ENCODE results near the gene CEP104. TPM values are rescaled to one million over a fixed set of nuclear protein-coding genes. Genes with fewer than 3 reads are reported as not detected.

The CEP104 gene
- total and polyA plus RNA-seq, 8 donors, result 32.5 to 49.5 (median 35.3) TPM

DNA sequence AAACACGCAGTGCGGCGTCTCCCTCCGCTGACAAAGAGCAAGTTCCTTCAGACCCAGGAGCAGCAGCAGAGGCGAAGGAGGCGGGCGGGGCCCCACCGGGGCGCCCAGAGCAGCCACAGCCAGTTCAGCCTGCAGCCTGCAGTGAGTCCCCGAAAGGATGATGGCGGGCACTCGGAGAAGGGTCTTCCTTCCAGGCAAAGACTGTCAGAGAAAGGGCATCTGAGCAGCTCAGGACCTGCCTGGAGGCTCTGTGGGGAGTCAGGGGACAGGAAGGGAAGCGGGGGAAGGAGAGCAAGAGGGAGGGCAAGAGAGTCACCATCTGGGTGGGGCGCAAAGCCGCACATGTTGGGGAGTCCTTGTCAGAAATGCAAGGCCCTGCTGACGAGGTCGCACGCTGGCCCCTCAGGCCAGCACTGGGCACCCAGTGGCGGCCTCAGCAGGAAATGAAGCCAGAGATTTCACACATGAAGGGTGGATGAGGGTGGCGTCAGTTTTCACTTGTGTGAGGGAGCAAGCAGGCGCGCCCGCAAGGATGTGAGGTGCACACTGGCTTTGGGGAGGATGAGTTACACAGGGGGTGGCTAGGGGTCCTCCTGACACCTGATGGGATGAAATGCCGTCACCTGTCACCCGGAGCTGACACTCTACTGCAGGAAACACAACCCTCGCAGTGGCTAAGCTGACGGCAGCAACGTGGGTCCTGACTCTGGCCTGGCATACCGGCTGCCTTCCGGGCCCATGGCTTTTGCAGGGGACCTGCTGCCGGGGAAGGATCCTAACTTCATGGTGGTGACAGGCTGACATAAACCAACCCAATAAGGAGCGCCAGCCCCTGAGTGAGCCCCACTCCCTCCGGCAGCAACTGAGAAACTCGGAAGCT, 67.3 kb downstream of the CEP104 start:
- ATAC-seq (no peak), DNase-seq (peak in 1 of 4 donors; percentile 49)
- no peaks in the 10 kb centered on the region for H3K9me3 ChIP-seq
- intact Hi-C loops (cut with DNase I), result no loop called here
- H3K27me3 ChIP-seq, result no peaks in the 10 kb centered on the region
- H3K4me3 ChIP-seq, result no peak overlapping the region
- TF ChIP-seq, protein P1, sequence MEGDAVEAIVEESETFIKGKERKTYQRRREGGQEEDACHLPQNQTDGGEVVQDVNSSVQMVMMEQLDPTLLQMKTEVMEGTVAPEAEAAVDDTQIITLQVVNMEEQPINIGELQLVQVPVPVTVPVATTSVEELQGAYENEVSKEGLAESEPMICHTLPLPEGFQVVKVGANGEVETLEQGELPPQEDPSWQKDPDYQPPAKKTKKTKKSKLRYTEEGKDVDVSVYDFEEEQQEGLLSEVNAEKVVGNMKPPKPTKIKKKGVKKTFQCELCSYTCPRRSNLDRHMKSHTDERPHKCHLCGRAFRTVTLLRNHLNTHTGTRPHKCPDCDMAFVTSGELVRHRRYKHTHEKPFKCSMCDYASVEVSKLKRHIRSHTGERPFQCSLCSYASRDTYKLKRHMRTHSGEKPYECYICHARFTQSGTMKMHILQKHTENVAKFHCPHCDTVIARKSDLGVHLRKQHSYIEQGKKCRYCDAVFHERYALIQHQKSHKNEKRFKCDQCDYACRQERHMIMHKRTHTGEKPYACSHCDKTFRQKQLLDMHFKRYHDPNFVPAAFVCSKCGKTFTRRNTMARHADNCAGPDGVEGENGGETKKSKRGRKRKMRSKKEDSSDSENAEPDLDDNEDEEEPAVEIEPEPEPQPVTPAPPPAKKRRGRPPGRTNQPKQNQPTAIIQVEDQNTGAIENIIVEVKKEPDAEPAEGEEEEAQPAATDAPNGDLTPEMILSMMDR (IDR thresholded peaks at IDR 0.05), result no peak
- H3K36me3 ChIP-seq, result peaks cover 0 to 50% of the 10 kb centered on the region in 2 donors
- H3K4me1 ChIP-seq, result peaks cover 14 to 29% of the 10 kb centered on the region in 2 donors
- no peak overlapping the region for H3K27ac ChIP-seq

DNA sequence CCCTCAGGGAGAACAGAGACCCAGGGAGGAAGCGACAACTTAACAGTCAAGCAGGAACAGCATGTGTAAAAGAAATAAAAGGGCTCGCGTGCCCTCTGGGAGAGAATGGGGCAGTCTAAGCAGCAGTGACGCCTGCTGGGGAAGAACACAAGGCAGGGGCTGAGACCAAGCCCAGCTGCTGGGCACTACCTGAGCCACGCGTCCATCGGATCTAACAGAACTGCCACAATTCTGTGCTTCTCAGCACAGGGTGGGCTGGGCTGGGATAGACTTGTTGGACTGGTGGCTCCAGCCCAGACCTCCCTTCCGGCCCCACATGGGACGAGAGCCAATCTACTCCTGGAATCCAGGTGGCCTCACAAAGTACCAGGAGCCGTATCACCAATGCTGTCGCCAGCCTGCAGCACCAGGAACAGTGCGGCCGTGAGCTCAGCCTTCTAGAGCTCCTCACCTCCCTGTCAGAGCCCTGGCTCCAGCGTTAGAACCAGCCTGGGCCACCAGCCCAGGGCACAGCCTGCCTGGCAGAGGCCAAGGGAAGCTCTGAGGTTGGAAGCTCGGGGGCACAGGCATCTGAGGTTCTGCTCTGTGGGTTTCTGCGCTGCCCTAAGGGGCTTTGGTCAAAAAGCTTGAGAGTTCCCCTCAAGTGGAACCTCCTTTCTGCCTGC, 68.1 kb downstream of the CEP104 start:
- no peak overlapping the region for H3K27ac ChIP-seq
- peaks cover 7 to 21% of the 10 kb centered on the region in 2 donors for H3K4me1 ChIP-seq
- DNase-seq (peak in 1 of 4 donors; percentile 58), ATAC-seq (no peak)
- H3K36me3 ChIP-seq, result peaks cover 0 to 57% of the 10 kb centered on the region in 2 donors
- TF ChIP-seq, protein P1 (IDR thresholded peaks at IDR 0.05), result no peak
- intact Hi-C loops (cut with DNase I), result no loop called here
- no peaks in the 10 kb centered on the region for H3K27me3 ChIP-seq
- H3K9me3 ChIP-seq, result no peaks in the 10 kb centered on the region
- H3K4me3 ChIP-seq, result no peak overlapping the region

DNA sequence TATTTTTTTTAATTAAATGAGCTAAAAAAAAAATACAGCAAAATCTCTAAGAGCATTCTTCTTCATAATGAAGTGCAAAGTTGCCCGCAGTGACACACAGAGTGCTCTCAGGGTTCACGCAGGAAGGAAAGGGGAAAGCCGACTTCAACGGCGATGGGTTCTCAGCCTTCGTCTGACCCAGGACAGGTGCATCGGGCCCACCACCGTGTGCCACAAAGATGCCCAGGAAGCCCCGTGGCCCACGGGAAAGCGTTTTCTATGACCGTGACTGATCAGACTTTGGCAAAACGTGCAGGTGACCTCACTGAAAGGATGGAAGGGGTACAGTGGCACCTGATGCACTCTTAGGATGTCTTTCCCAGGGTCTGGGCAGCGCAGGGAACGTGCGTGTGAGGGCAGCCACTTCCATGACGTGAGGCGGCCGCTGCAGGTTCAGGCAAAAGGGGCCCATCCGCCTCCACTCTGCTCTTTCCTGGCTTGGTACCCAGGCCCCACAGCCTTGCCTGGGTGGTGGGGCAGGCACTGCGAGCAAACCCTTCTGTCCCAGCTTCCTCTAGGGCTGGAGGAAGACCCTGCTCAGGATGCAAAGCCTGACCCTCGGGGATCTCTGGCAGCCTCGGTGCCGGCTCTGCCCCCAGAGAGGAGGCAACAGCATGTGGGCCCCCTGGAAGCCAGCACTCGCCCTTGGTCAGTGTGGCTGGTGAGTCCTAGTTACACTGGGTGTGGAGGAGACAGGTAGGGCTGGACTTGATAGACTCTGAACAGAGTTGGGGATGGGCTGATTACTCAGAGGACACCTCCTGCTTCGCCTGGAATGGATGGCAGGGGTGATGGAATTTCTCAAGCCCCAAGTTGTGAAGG, 69.0 kb downstream of the CEP104 start:
- Histone ChIP-seq H3K27ac (no peak overlapping the region), H3K9me3 (no peaks in the 10 kb centered on the region), H3K27me3 (no peaks in the 10 kb centered on the region), H3K4me3 (no peak overlapping the region), H3K36me3 (peaks cover 0 to 67% of the 10 kb centered on the region in 2 donors), H3K4me1 (peaks cover 0 to 12% of the 10 kb centered on the region in 2 donors)
- intact Hi-C loops (cut with DNase I), result no loop called here
- ATAC-seq, result no peak
- DNase-seq, result peak in 1 of 4 donors; percentile 60
- TF ChIP-seq, protein P1 (IDR thresholded peaks at IDR 0.05), result no peak

DNA sequence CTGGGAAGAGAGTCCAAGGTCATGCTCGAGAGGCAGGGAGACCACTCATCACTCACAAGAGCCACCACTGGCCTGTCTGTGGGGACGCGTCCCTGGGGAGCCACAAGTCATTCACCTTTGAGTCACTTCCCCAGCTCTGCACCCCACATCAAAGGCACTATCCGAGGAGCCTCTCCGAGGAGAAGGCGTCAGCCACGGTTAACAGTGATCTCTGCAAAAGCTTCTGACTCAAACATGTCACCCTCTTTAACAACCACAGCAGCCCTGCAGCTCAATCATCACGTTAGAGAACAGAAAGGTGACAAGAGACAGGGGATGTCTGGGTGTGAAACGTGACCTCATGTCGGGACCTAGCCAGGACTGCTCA, 69.7 kb downstream of the CEP104 start:
- Histone ChIP-seq H3K9me3 (no peaks in the 10 kb centered on the region), H3K27ac (no peak overlapping the region), H3K27me3 (no peaks in the 10 kb centered on the region), H3K4me3 (no peak overlapping the region), H3K4me1 (peaks cover 0 to 11% of the 10 kb centered on the region in 2 donors), H3K36me3 (peaks cover 0 to 73% of the 10 kb centered on the region in 2 donors)
- ATAC-seq (no peak), DNase-seq (no peak)
- TF ChIP-seq, protein P1 (IDR thresholded peaks at IDR 0.05), result no peak
- intact Hi-C loops (cut with DNase I), result no loop called here
